Inferior parietal cortex (tissue), 1 donor: ENCODE results near the gene ARL15.

ENCODE experiments used
- DNase-seq: peaks from one replicate; pipeline ENCODE4 v3.0.0-alpha.2; 2016; ENCODE audit errors: extremely low spot score

Gene ARL15

DNA sequence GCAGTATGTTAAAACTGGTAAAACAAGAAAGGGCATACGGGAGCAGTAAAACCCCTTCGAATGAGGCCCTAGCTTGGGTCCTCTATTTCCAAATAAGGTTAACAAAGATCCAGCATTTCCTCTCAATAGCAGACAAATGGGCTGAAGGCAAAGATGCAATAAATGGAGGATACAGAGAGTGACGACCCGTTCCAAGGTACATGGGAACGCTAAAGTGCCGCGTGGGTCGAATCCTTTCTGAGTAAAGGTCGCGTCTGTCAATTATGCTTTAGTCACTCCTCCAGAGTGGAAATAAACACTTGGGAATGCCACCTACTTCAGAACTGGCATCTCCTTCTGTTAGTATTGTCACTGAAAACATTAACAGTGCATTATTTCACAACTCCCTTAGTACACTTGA, 24.7 kb downstream of the ARL15 start:
- no peak for DNase-seq

DNA sequence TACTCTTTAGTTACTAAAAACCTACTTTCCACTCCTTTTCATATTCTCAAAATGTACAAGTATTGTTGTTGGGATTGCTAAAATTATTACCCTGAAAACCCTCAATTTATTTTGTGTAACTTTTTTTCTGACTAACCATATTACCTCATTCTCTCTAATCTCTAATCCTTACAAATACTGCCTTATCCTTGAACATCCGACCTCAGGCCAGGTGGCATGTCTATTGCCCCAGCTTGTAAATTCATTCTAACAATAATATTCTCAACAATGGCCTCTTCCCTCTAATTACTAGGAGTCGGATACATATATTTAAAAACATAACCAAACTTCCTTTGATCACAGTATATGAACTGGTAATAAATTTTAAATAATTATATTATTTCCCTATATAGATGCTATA, 25.8 kb downstream of the ARL15 start:
- no peak for DNase-seq

DNA sequence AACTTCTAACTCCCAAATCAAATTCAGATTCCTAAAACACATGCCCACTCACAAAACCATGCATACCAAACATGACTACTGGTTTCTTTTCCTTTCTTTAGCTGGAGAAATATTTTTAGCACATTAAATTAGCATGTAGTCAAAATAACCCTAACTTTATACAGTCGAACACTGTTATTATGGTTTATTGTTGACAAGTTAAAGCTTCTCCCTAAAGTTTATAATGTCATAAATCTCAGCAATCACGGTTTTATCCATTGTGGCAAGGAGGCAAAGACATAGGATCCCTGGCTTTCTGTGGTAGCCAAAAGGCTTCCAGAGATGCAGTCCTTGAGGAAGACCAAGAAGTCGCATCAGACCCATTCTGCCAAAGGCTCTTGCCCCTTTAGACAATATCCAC, 27.5 kb downstream of the ARL15 start:
- no peak for DNase-seq

DNA sequence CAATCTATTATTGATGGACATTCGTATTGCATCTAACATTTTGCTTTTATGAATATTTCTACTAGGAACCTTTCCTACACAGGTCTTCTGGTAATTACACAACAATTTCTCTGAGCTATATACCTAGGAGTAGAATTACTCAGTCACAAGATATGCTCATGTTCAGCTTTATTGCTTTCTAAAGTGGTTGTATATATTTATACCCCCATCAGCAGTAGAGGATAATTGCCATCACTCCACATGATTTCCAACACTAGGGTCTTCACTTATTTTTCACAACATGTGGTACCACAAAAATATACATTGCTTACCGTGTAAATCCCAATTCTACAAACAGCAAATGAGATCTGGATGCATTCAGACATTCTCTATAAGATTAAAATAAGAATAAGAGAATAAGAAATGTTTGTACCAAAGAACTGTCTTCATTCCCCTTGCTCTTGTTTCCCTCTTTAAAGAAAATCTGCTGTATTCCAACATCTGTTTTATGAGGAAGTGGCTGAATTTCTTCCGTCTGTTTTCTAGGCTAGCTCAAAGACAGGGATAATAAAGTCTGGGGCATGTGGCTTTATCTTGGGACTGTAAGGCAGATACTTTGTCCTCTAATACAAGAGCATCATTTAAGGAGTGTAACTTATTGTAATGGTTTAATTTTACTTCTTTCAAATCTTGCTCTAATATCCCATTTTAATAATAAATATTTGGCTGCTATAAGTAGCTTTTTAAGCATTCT, 28.2 kb downstream of the ARL15 start:
- DNase-seq, result no peak

DNA sequence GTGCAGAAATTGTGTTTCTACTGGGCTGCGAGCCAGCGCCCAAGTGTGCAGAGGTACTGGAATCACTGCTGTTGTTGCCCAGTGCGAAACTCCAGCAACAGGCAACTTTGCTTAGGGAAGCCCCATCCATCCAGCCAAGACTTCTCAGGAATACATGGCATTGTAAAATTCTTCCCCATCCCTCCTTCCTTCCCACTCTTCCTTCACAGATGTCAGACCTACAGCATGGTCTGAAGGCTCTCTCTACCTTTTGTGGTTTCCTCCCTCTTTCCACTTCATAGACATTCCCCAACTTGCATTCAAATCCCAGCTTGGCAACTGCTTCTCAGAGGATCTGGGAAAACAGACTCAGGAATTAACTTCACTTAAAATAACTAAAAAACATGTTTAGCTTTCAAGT, 30.4 kb downstream of the ARL15 start:
- DNase-seq, result no peak

DNA sequence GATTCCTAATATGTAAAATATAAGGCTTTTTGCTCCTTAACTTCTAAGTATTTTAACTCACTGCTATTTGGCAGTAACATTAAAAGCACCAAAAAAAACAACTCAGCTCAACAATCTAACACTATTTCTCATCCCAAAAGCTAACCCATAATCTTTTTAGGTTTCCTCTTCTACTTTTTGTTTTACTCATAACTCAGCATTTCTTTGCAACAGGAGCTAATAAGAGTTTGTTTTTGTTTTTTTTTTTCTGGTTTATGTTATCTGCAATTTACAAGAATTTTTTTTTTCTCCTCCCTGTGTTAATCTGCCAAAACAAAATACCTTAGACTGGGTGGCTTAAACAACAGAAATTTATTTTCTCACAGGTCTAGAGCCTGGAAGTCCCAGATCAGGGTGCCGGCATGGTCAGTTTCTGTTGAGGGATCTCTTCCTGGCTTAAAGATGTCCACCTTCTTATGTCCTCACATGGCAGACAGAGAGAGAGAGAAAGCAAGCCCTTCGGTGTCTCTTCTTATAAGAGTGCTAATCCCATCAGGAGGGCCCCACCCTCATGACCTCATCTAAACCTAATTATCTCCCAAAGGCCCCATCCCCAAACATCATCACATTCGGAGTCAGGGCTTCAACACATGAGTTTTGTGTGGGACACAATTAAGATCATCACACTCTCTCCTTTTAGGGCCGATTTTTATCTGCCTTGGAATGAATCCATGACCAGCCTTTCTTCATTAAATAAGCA, 31.2 kb downstream of the ARL15 start:
- no peak for DNase-seq

DNA sequence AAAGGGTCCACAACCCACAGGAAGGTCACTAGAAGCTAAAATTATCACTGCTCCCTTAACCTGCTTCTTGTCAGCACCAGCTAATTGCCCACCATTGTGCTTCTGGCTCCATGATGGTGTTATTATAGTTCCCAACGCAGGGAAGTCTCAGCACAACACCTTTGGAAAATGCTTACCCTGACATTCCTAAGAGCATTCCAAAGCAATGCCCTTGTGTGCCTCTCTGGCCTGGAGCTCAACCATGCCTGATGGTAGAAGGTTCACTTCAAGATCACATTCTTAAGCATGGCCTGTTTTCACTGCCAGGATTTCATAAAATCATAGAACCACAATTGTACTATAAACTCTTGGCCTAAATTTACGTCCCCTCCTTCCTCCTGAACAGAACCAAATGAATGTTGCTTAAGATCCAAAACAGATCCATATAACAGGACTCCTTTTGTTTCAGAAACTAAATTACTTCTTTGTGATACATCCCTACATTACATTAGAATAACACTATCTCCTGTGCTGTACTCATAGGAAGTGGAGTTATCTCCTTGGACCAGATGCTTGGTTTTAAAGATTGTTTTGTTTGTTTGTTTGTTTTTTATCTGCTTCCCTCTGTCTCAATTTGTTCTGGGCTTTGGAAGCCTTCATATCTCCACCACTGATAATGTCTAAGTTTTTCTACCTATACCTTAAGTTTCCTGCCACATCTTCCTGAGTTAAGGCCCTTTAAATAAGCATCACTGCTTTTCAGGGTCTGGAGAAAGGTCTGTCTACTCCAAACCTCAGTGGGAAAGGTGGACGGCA, 32.1 kb downstream of the ARL15 start:
- no peak for DNase-seq

DNA sequence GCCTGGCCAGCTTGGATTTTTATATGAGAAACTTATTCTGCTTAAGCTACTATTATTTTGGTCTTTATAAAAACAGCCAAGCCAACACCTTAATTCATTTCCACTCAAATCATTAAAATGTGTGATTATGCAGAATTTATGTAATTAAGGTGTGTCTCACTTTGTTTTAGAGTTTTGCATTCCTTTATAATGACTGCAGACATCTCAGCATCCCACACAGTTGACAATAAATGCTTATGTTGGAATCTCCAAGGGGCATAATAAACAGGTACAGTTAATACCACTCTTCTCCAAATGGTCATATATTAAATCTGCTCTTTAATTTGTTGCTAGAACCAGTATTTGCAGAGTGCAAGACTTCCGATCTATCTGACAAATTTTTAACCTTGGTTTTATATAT, 34.3 kb downstream of the ARL15 start:
- no peak for DNase-seq

DNA sequence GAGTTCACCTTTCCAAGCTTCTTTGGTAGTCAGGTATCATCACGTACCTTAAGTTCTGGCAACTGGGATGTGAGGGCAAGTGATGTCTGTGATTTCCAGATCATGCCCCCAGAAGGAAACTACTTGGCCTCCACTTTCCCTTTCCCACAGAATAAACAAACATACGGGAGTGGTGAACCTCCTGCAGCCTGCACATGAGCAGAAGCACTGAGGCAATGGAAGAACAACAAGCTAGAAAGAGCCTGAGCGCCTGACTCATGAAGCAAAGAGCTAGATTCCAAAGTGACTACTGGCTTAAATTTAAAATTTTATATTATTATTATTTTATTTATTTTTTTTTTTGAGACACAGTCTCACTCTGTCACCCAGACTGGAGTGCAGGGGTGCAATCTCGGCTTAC, 35.0 kb downstream of the ARL15 start:
- no peak for DNase-seq

DNA sequence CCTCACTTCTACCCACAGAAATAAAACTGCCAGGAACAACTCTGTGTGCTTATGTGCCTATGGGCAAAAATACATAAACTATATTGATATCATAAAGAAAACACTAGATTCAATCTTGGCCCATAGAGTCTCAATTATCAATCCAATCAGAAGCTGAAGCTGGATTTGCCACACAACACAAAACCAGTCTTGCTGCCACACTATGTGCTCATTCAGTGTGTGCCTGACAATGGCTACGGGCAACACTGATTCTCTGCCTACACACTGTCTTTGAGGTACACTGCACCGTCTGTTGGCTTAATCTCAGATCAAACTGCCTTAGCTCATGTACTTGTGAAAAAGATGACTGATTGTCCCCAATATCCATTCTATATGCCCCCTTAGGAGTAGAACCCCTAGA, 35.4 kb downstream of the ARL15 start:
- DNase-seq, result no peak

DNA sequence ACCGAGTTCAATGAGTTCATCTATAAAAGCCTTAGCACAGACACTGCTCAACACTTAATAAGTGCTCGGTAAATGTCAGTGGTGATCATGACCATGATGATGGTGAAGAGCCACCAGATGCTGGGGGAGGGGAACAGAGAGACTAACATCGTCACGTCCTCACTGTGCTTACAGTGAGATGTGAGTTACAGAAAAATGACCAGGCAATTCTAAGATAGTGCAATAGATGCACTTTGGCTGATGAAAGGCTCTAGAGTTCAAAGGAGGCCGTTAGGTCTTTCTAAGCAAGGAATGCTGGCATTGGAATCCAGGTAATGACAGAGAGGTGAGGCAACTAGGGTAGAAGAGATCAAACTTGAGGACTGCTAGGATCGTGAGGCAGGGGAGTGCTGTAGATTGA, 36.7 kb downstream of the ARL15 start:
- DNase-seq, result no peak

DNA sequence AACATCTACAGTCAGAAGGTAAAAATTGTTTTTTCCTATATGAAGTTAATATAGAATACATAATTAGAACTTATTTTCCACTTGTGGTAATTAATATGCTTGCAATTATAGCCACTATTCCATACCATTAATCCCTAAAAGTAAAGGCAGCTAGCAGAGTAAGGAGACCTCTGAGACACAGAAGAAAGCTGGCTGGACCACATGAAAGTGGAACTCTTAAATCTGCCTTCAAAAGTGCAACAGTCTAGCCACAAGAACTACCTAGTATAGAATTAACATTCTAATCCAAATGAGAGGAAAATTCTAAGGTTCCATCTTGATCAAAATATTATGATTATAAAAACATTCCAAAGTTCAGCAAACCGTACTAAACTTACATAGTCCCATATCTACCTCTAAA, 37.6 kb downstream of the ARL15 start:
- DNase-seq, result no peak

DNA sequence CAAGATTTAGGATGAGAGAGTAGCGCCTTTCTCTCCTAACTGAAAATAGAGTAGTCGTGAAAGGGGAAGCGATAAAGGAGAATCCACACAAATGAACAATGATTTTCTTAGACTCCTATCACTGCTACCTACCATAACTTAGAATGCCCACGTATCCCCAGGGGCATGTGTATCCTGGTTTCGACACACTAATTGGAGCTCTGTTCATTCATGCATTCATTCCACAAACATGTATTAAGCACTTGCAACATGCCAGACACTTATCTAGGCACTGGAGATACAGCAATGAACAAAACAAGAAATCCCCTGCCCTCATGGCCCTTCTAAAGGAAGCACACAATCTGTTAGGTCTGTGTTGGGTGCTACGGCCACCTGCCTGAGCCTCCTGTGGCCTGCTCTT, 40.0 kb downstream of the ARL15 start:
- no peak for DNase-seq

DNA sequence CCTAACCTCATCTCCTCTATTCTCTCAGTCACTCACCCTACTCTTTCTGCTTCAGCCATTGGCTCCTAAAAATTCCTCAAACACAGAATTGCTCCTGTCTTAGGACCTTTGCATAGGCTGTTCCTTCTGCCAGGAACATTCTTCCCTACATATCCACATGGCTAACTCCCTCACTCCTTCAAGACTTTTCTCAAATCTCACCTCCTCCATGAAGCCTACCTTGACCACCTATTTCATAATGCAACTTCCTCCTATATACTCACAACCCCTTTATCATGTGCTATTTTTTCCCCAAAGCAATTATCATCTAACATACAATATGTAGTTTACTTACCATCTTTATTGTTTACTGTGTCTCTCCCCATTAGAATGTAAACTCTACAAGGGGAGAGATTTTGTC, 45.8 kb downstream of the ARL15 start:
- DNase-seq, result no peak

DNA sequence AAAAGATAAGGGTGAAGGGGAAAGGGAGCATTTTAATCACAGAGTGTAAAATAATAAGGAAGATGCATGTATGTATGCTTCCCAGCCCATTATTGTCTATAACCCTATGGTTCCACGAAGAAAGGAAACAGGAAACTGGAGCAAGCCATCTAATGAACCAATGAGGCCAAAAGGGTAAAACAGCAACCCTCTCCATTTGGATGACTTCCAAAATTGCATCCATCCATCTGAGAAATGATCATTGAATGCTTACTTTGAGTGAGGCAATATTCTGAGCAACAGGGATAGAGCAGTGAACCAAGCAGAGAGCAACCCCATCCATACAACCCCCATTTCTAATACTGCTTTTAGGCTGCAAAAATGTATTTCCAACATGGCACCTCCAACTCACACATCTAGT, 46.9 kb downstream of the ARL15 start:
- no peak for DNase-seq

DNA sequence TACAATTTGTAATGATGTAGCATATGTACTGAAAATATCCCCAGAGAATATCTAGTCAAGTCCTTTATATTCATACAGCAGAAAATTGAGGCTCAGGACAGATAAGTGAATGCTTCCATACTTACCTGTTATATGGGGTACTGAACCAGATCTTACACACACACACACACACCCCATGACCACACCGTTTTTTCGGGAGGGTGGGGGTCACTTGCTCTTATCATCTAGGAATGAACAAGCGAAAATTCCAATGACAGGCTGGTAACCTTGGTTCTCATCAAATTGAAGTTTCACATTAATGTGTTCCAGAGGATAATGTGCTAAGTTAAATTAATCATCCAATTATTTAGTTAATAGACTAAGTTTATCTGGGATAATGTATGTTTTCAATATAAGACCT, 48.8 kb downstream of the ARL15 start:
- DNase-seq, result no peak

DNA sequence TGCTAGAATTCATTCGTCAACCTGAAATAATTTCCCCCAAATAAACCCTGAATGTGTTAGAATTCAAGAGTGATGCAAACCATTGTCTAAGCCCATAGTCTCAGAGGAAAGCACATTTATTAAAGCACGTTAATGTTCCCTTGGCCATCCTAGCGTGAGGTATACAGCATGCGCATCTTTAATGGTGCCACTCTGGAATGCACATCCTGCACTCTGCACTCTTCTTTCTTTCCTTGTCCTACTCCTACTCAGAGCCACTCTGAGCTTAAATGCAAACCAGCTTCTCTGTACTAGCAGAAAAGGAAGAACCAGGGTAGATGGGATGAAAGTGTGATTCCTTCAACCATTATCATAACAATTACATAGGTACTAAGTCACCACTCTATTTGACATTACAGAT, 50.4 kb downstream of the ARL15 start:
- no peak for DNase-seq

DNA sequence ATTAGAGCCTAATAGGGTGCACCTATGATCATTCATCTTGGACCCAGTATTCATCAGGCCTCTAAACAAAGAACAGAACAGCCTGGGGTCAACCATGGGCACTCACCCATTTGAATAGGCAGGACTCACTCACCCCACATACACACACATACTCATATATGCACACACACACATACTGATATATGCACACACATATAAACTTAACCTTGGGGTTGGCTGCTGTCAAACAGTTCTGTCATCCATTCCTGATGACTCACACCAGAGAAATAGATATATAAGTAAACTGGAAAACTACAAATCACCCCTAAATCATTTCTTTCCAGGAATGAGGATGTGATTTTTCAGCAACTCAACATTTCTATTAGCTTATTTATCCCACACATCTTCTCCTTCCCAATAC, 51.3 kb downstream of the ARL15 start:
- no peak for DNase-seq

DNA sequence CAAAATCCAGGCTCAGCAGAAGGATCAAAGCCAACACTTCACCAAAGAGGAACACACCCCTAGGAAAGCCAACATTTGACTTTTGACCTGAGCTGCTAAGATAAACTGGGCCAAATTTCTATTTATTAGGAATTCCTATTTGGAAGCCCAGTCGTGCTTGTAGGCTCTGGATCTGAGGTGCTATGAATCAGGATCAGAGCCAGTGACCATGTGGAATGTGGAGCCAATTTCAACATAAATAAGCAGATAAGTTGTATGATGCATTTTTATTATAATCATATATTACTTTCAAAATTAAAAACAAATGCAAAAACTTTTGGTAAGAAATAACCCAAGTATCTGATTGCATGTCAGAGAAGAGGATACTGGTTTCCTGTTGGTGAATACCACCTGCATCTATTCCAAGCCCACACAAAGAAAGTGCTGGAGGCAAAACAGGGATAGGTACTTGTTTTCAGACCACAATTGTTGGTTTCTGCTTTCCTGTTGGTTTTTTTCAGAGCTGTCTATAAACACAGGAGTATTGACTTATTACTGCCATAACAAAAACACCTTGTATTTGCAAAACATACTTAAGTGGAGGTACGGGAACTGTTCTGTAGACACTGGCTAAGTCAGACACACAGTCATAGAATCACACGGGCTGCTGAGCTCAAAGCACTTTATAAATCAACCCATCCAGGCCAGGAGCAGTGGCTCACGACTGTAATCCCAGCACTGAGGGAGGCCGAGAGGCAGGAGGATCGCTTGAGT, 52.8 kb downstream of the ARL15 start:
- DNase-seq, result no peak

DNA sequence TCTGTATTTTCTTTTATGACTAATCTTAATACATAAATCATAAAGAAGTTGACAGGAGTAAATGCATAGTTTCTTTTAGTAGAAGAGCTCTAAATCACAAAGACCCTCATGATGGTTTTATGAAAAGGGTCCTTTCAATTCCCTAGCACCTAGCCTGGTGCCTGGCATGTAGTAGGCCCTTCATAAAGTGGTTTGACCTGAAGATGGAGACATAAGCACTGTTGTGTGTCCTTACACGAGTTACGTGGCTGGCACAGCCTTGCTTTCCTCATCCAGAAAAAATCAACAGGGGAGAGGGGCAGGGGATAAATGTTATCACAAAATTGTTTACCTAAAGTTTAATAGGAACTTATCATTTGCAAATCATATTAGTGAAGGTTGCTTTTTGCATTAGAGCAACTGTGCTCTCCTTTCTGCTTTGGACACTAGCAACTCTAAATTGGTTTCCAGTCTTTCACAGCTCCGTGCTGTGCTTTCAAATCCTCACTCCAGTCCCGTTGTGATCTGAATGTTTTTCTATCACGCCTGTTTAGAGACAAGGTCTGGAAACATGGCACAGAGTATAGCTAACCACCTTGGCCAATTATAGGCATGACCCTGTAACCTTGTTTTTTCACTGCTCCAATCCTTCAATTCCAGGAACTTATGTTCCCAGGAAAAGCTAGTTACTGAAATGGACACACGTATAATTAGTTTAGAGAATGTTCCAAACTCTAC, 55.7 kb downstream of the ARL15 start:
- DNase-seq, result no peak

DNA sequence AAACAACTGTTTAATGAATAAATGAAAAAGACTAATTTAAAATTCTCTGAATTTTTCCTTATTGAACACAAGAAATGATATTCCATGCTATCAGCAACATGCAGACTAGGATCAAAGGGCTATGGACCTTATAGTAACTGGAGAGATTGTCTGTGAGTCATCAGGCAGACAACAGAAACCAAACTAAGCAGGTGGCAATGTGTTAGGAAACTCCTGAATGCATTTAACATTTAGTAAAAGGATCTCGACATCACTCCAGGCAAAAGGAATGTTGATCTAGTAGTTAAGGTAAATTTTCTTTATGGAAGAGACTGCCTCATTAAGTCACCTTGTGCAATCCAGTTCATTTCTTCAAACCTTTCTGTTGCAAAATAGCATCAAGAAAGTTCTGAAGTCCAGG, 58.4 kb downstream of the ARL15 start:
- no peak for DNase-seq
